GM12801 (cell line): Measurements from ENCODE around the gene RTP3.

Experiments used
- CTCF ChIP-seq: IDR thresholded peaks from one replicate; pipeline ENCODE4 v1.5.1; 2011; ENCODE audit warnings: control low read depth; ENCODE audit not compliant: insufficient read length; ENCODE audit errors: extremely low read depth

RTP3 gene

GRCh38 chr3:46488735-46489361 is 8.9 kb upstream of the RTP3 start:
- peak; percentile 96 for TF ChIP-seq CTCF

- no peak for TF ChIP-seq CTCF
Observed at GRCh38 chr3:46489381-46489780, 8.4 kb upstream of the RTP3 start.

GRCh38 chr3:46489875-46490274 is 7.9 kb upstream of the RTP3 start:
- no peak for TF ChIP-seq CTCF

GRCh38 chr3:46490338-46491084 is 7.3 kb upstream of the RTP3 start:
- no peak for TF ChIP-seq CTCF

- TF ChIP-seq CTCF: no peak
Observed at GRCh38 chr3:46491089-46492070, 6.4 kb upstream of the RTP3 start.

GRCh38 chr3:46492890-46493547 is 4.8 kb upstream of the RTP3 start:
- no peak for TF ChIP-seq CTCF
